NCI-H526 treated with DMSO at 0.1 percent for 48 hours (cell line): Measurements from ENCODE around the gene MAGED1.
A peak's percentile ranks its signal among the peaks of the same experiment; 100 is the strongest.

ENCODE experiments used
- DNase-seq: peaks from one replicate; lab custom pipeline; 2025; lab: John Stamatoyannopoulos, UW

MAGED1 gene

GRCh38 chrX:51892921-51893745, at the start of gene MAGED1:
MAGED1 (plus strand) TSS chrX:51893623; CDS start chrX:51894305, 682 bp downstream.
- DNase-seq = peak; percentile 75

GRCh38 chrX:51847463-51847862, 46.0 kb upstream of the MAGED1 start:
- no peak for DNase-seq

- DNase-seq = no peak
Measured at GRCh38 chrX:51851507-51852085, 41.8 kb upstream of the MAGED1 start.

GRCh38 chrX:51852096-51852495, 41.3 kb upstream of the MAGED1 start:
- no peak for DNase-seq

- DNase-seq = no peak
Measured at GRCh38 chrX:51852621-51853020, 40.8 kb upstream of the MAGED1 start.

GRCh38 chrX:51853251-51853650, 40.2 kb upstream of the MAGED1 start:
- no peak for DNase-seq

GRCh38 chrX:51855698-51856097, 37.7 kb upstream of the MAGED1 start:
- DNase-seq = no peak

GRCh38 chrX:51857159-51857733, 36.2 kb upstream of the MAGED1 start:
- no peak for DNase-seq

- peak; percentile 0 for DNase-seq
Measured at GRCh38 chrX:51860679-51861078, 32.7 kb upstream of the MAGED1 start.

- DNase-seq = no peak
Measured at GRCh38 chrX:51862920-51863319, 30.5 kb upstream of the MAGED1 start.

- DNase-seq = no peak
Measured at GRCh38 chrX:51866210-51866609, 27.2 kb upstream of the MAGED1 start.

GRCh38 chrX:51867626-51868025, 25.8 kb upstream of the MAGED1 start:
- no peak for DNase-seq

GRCh38 chrX:51870354-51870753, 23.1 kb upstream of the MAGED1 start:
- no peak for DNase-seq

GRCh38 chrX:51874123-51874522, 19.3 kb upstream of the MAGED1 start:
- no peak for DNase-seq

- no peak for DNase-seq
Measured at GRCh38 chrX:51876441-51876840, 17.0 kb upstream of the MAGED1 start.

- no peak for DNase-seq
Measured at GRCh38 chrX:51878056-51878455, 15.4 kb upstream of the MAGED1 start.

GRCh38 chrX:51889851-51890250, 3.6 kb upstream of the MAGED1 start:
- no peak for DNase-seq

- no peak for DNase-seq
Measured at GRCh38 chrX:51891245-51891644, 2.2 kb upstream of the MAGED1 start.

GRCh38 chrX:51891821-51892551, 1.4 kb upstream of the MAGED1 start:
- DNase-seq = no peak

GRCh38 chrX:51893931-51894696, 691 bp downstream of the MAGED1 start:
- no peak for DNase-seq

GRCh38 chrX:51894697-51895336, 1.4 kb downstream of the MAGED1 start:
- no peak for DNase-seq
